Epithelial cell of proximal tubule (primary cell): ENCODE data around the gene SIRT4. TPM values are rescaled to one million over a fixed set of nuclear protein-coding genes. Genes with fewer than 3 reads are reported as not detected.

ENCODE experiments used
- DNase-seq: peaks from one replicate; pipeline ENCODE4 v3.0.0-alpha.2; 2011; ENCODE audit warnings: low read depth
- H3K4me3 ChIP-seq: 2 replicates; pipeline ENCODE4 v1.5.1; 2011; ENCODE audit warnings: low read depth, mild to moderate bottlenecking, low read length
- total RNA-seq: library from RNA; depleted of rRNA; stranded (reverse); fragments of >200 nt; gene quantifications from 2 replicates; pipeline ENCODE4 v1.2.3, GENCODE V29; 2015
- TF ChIP-seq, protein P1 (sequence below): conservative IDR thresholded peaks from 2 replicates; pipeline ENCODE4 v1.5.1; 2012; ENCODE audit warnings: low read depth, mild to moderate bottlenecking, low read length

Gene SIRT4
- total RNA-seq, 1 donor from 2014 or later = 0.35 TPM

DNA sequence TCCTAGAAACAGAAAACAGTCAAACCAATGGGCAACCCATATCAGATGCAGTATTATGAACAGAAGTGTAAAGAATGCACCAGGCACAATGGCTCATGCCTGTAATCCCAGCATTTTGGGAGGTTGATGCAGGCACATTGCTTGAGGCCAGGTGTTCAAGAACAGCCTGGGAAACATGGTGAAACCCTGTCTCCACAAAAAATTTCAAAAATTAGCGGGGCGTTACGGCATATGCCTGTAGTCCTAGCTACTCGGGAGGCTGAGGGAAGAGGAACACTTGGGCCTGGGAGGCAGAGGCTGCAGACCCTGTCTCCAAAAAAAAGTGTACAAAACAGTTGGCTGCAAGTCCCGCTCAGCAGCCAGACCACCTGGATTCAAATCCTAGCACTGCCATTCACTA lies 41.5 kb upstream of the SIRT4 start:
- TF ChIP-seq, protein P1, sequence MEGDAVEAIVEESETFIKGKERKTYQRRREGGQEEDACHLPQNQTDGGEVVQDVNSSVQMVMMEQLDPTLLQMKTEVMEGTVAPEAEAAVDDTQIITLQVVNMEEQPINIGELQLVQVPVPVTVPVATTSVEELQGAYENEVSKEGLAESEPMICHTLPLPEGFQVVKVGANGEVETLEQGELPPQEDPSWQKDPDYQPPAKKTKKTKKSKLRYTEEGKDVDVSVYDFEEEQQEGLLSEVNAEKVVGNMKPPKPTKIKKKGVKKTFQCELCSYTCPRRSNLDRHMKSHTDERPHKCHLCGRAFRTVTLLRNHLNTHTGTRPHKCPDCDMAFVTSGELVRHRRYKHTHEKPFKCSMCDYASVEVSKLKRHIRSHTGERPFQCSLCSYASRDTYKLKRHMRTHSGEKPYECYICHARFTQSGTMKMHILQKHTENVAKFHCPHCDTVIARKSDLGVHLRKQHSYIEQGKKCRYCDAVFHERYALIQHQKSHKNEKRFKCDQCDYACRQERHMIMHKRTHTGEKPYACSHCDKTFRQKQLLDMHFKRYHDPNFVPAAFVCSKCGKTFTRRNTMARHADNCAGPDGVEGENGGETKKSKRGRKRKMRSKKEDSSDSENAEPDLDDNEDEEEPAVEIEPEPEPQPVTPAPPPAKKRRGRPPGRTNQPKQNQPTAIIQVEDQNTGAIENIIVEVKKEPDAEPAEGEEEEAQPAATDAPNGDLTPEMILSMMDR = no peak
- DNase-seq = no peak

DNA sequence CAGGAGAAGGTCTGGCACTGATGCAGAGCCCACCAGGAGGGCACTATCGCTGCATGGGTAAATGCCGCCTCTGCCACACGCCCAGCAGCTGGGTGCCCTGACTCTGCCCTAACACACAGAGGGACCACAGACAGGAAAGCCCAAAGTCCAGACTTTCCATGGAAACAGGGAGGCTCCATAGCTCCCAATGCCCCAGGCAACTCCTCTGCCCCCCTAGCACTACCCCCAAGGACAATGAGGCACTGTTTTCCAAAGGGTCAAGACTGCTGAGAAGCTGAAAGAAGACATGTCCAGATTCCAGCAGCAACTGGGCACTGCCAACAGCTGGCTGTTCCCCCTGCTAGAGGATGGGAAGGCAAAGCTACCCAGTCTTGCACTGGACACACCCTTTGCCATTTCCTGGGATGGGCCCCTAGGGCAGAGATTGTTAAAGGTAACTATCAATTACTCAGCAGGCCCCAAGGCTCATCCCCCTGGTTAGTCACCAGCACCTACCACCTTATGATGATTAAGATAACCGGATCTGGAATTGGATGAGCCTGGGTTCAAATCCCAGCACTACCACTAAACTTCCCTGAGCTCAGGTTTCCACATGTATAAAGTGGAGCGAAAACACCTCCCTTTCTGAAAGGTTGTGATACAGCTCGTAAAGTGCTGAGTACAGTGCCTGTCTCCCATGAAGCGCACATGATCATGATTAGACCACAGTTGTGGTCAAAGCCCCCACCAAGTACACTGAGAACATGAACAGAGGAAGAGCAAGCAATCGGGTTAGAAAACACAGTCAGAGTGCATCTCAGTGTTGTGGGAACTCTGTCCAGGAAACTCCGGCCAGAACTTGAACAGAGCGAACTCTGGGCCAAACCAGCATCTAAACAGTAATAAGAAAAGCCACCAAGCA lies 39.9 kb upstream of the SIRT4 start:
- TF ChIP-seq, protein P1 = no peak
- DNase-seq = no peak
- H3K4me3 ChIP-seq = peak overlapping the region; percentile 82

More for the DNA sequence above, 41.5 kb upstream of the SIRT4 start:
- no peak overlapping the region for H3K4me3 ChIP-seq

DNA sequence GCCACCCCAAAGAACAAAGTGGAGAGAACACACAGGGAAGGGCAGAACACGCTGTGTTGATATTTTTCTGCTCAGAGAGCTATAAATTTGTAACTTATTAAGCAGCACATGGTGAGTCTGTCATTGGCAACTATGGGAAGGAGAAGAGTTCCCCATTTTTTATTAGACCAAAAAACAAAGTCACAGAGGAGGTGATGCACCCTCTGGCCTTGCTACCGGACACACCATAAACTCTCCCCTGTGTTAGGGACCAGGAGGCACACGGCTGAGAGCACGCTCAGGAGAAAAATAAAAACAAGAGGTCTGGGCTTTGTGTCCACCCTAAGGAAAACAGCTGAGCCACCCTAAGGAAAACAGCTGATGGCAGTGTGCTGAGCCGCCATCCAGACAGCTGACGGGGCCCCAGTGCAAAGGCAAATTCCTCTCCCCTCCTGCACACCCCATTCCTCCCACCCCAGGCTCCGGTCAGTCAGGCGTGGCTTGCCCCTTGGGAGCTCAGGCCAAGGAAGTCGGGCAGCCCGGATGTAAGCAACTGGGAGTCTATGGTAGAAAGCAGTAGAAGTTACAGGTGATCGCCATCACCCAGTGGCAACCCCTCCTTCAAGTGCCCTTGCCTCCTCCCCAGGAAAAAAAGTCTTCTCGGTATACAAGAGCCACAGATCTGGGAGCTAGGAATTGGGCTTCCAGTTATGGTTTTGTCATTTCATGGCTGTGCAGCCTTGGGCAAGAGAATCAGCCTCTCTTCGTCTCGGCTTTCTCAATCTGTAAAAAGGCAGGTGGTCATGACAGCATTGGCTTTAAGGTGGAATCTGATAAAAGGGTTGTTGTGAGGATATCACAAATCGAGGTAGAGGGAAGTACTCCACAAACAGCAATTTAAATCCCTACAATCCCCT lies 39.0 kb upstream of the SIRT4 start:
- peak overlapping the region; percentile 82 for H3K4me3 ChIP-seq
- no peak for DNase-seq
- TF ChIP-seq, protein P1 = no peak

DNA sequence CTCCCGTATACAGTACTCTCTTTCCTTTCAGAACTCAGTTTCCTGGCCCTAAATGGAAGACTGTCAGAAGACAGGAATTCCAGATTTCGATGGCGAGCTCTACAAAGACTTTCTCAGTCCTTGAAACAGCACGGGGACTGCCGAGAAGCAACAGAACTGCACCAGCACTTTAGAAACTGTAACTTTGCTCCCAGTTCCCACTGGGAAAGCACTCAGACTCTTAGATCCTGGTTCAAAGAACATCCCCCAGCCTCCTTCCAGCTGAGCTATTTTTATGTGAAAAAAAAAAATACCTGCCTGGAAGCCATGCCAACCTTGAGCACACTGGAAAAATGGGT lies 38.4 kb upstream of the SIRT4 start:
- DNase-seq = no peak
- TF ChIP-seq, protein P1 = no peak
- peak overlapping the region; percentile 82 for H3K4me3 ChIP-seq

DNA sequence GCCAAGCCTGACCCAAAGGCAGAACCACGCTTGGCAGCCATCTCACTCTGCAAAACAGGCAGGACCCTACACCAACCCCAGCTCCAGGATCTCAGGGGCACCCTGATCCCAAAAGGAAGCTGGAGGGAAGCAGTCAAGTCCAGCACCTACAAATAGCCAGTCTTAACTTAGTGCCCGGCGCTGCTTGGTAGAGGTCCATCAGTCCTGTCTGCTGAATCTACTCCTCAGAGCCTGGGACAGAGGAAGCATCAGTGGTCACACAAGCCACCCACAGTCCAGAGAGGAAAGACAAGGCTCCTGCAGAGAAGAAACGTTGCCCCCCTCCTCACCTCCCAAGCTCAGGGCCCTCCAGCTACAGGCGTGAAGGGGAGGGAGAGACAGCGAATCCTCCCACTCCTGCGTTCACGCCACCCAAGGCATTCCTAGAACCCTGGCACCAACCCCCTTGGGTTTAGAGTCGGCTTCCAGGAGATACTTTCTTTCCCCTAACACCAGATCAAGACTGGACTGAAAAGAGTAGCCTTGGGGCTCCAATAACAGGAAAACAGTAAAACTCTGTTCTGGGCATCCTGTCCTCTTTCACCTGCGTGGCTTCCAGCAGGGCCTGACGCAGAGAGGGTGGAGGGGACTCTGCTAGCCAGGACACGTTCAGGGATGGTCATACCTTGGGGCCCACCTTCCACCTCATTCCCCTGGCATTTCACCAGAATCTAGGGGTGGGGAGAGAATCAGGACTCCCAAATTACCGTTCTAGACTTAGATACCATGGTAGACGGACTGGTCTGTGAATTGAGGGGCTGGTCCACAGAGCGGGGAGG lies 37.8 kb upstream of the SIRT4 start:
- TF ChIP-seq, protein P1 = no peak
- peak overlapping the region; percentile 82 for H3K4me3 ChIP-seq
- no peak for DNase-seq

DNA sequence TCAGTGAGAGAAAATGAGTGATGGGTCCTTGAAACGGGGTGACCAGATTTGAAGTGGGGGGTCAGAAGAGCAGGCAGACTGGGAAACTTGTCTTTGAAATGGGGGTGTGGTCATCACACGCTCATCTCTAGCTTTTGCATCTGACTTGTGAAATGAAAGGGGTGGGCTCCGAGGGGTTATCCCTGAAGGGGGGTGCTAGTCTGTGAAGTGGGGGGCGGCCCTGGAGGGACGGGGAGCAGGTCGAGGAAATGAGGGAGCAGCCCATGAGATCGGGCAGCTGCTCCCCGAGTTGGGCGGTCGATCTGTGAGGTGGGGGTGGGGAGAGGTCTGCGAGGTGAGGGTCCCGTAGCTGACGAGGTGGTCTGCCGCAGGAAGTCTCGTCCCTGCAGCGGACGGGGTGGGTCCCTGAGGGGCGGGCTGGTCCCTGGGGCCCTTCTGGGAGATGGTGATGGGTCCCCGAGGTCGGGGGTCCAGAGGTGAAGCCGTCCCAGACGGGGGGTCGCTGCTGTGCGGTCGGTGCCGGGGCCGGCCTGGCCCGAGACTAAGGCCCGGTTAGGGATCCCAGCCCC lies 37.1 kb upstream of the SIRT4 start:
- DNase-seq = no peak
- TF ChIP-seq, protein P1 = no peak
- peak overlapping the region; percentile 82 for H3K4me3 ChIP-seq
